Cerebellar nuclear complex (tissue), 1 donor: ENCODE measurements around the gene PTMA.
A peak's percentile ranks its signal among the peaks of the same experiment; 100 is the strongest.
"Not testable (repeated sequence)": the region's sequence is repeated elsewhere in the genome, so short reads cannot be mapped to it uniquely, and the experiment has no call there.

Experiments
- DNase-seq, 2 experiments: peaks; one replicate each; lab custom pipeline; 2025; lab: John Stamatoyannopoulos, UW

Gene PTMA, protein sequence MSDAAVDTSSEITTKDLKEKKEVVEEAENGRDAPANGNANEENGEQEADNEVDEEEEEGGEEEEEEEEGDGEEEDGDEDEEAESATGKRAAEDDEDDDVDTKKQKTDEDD

DNA sequence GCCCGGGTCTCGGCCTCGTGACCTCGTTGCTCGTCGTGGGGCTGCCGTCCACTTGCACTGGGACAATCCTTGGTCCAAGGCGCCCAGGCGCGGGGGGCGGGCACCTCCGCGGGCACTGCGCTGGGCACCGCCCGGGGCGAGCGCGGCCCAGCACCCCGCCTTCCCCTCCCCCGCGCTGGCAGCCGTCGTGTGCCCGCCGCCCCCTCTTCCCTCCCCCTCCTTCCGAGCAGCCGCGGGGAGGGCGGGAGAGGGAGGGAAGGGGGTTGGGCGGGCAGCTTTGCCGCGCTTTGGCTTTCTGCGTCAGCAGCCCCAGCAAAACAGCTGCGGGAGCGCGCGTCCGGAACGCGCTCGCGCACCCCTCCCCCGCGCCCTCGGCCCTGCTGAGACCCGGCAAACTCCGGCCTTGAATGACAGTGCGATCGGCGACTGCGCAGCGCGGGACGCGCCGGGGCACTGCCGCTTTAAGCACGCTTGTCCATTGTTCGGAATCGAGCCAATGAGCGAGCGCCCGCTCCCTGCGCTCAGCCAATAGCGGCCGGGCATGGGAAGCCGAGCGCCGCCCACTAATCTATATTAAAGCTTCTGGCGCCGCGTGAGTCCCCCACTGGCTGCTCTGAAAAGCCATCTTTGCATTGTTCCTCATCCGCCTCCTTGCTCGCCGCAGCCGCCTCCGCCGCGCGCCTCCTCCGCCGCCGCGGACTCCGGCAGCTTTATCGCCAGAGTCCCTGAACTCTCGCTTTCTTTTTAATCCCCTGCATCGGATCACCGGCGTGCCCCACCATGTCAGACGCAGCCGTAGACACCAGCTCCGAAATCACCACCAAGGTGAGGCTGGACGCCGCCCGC lies at the start of gene PTMA:
PTMA (plus strand) TSS at position 599 of the 846 bp plus-strand sequence; CDS start at position 781, 182 bp downstream.
- peak; percentile 88 to 98 for DNase-seq

- DNase-seq: not testable (repeated sequence)
These were observed 48.3 kb upstream of the PTMA start for GRCh38 chr2:231660073-231660472.

GRCh38 chr2:231660860-231661259 lies 47.5 kb upstream of the PTMA start:
- no peak for DNase-seq

GRCh38 chr2:231661422-231662027 lies 46.8 kb upstream of the PTMA start:
- DNase-seq: no peak

DNA sequence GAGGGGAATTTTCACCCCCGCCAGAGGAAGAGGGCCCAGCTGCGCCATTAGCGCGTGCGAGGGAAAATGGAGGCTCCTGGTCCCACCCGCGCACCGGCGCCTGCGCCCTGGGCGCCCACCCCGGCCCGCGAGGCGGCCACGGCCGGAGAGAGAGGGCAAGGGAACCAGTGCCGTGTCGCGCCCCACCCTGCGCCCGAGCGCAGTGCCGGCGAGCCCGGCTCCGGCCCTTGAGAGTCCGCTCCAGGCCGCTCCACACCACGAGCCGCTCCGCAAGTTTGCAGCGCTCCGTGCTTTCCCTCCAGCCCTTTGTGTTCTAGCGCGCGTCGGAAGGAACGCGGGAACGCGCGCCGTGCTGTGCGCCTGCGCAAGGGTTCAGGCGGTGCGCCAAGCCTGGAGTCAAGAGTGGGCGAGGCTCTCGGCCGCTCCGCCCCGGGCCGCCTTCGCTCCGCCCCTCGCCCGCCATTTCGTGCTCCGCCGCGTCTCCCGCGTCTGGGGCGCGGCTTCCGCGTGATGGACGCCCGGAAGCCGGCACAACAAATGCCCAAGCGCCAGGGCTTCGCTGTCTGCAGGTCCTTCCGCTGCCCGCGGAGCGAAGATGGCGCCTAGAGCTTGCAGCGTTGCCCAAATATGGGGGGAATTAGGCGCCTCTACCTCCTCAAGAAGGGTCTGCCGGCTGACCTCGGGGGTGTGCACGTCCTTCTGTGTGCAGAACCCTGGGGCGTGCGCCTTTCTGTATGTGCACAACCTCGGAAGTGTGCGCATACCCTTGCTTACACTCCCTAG lies 46.1 kb upstream of the PTMA start:
- peak; percentile 11 to 75 for DNase-seq

DNA sequence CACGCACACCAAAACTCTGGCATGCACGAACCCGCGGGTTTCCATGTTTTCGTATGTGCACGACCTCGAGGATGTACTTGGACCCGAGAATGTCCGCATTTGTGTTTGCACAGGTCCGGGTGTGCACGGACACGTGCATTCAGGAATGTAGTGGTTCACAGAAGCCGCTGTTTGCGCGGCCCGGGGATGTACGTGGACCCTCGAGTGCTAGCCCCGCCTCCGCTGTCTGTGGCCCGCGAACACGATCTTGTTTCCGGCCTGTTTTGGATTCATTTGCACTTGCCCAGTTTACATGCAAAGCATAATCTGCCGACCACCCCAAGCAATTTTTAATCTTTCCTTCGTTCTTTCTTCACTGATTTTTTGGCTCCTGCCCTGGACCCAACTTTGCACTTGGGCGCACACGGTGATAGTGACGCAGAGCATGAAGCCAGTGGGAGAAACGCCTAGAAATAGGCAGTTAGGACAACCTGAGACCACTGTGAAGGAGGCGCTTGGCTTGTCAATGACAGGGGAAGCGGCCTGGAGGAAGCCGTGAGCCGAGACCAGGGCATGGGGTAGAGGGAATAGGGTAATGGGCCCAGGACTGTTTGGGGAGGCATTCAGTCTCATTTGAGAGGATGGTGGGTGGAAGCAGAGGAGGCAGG lies 45.4 kb upstream of the PTMA start:
- no peak for DNase-seq

- no peak for DNase-seq
These were observed 44.7 kb upstream of the PTMA start for GRCh38 chr2:231663458-231664212.

- no peak for DNase-seq
These were observed 43.6 kb upstream of the PTMA start for GRCh38 chr2:231664727-231665126.

- DNase-seq: no peak
These were observed 42.8 kb upstream of the PTMA start for GRCh38 chr2:231665245-231666170.

DNA sequence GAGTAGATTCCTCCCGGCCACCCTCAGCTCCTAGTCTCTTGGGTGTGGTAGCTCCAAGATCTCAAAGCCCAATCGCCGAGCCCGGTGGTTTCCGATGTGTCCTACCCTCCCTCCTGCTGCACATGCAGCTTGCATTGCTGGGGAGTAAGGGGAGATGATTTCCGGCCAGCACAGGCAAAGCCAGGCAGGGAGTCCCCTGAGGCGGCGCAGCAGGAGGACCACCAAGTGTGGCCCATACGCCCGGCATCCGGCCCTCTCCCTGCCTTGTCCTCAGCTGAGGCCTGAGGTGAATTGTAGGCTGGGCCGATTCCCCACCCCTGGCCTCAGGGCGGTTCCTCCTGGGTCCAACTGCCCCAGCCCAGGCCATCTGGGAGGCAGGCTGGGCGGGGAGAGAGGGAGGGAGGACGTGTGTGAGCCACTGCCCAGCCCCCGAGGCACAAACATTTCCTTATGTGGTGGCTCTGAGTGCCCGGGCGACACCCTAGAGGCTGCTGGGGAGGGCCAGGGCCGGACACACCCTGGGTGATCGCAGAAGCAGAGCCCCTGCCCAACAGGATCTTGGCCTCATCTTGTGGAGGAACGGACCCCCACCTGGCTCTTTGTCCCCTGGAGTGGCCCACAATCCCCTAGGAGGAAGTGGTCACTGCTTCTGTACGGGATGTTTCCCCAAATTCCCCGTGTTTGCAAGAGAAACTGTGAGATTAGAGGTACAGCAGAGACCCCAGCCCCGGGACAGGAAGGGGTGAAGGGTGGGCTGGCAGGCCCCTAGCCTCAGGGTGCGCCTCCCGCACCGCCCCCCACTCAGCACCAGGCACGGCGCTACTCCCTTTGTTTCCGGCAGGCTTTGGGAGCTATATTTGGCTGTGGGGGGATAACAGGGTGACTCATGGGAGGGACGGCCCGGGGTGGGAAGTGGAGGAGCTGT lies 41.9 kb upstream of the PTMA start:
- DNase-seq: no peak

- no peak for DNase-seq
These were observed 41.3 kb upstream of the PTMA start for GRCh38 chr2:231667096-231667427.

- no peak for DNase-seq
These were observed 40.8 kb upstream of the PTMA start for GRCh38 chr2:231667496-231667895.

DNA sequence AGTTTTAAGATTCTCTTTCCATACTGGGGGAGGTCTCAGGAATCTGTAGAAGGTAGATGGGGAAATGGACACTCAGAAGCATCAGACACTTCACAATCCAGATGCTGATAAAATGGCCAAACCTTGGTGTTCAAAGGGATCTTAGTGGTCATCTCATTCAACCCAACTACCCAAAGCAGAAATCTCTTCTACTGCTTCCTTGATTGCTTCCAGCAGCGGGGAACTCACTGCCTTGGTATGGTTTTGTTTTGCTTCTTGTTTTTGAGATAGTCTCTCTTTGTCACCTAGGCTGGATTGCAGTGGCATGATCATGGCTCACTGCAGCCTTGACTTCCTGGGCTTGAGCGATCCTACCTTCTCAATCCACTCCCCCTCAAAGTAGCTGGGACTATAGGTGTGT lies 39.3 kb upstream of the PTMA start:
- DNase-seq: no peak

DNA sequence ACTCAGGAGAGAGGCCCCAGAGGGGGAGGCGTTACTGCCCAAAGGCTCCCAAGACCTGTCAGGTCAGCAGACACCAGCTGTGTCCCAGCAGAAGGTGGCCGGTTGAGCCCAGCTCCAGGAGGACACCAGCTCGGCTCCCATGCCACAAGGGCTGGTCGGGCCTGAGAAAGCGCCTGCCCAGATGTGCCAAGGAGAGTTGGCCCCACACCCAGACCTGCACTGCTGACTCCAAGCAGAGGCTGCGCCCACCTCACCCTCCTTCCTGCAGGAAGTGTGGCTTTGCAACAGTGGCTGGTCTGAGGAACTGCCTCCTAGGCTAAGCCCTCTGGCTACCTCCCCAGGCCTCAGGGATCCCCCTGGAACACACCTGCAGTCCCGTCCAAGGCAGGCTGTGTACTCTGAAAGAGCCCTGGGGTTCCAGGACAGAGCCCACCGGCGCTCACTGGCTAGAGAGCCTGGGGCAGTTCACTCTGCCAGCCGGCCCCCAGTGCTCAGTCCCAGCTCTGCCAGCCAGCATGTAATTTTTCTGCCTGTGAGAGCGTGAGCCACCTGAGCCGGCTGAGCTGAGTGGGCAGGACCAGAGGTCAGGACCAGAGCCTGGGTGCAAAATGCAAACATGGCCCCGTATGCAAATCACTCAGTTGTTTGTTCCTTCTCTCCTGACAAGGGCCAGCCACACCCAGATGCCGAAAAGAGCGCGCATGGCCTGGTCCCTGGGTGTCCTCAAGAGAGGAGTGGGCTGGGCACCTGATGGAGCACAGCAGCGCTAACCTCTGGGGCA lies 36.9 kb upstream of the PTMA start:
- DNase-seq: no peak

DNA sequence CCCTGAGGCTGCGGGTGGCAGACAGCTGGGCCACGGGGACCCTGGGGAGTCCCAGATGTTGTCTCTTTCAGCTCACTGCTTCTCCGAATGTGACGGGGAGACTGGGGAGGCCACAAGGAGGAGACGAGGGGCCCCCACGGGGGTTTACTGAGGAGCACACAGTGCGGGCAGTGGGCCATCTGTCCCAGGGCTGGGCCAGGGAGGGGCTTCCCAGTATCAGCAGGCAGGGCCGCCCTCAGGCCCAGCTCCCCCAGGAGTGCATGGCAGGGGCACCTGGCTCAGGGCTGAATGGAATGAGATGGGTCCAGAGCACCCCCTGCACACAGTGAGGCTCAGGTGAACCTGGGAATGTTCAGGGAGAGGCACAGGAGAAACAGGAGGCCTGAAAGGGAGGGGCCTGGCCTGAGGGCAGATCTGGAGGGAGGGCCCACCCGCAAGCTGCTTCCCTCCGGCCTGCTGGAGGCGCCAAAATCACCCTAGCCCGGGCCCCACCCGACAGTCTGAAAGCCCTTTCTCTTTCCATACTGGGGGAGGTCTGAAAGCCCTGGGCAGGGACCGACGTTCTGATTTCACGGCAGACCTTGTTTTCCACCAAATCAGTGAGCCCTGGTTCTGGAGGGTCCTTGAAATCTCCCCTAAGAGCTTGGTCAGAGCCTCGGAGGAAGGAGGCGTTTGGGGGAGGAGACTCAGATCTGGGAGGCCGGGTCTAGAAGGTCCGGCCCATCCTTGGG lies 35.5 kb upstream of the PTMA start:
- DNase-seq: no peak

GRCh38 chr2:231673348-231673770 lies 35.0 kb upstream of the PTMA start:
- no peak for DNase-seq

GRCh38 chr2:231674587-231675338 lies 33.6 kb upstream of the PTMA start:
- DNase-seq: peak in 1 of 2 experiments; percentile 28
